Astrocyte (in vitro differentiated cells and primary cell): ENCODE results near the gene MOSMO. TPM values are rescaled to one million over a fixed set of nuclear protein-coding genes. Genes with fewer than 3 reads are reported as not detected.

Experiments
- DNase-seq: peaks from one replicate; pipeline ENCODE4 v3.0.0-alpha.2; 2010; ENCODE audit warnings: low read depth
- FAIRE-seq: peaks from 2 replicates; lab custom pipeline; 2011; peaks lifted over from hg19 to GRCh38; lab: Jason Lieb, UNC
- H2AFZ ChIP-seq: 2 replicates; pipeline ENCODE4 v1.6.0; 2012; ENCODE audit warnings: low read depth, low read length, inconsistent platforms
- H3K27ac ChIP-seq: 2 replicates; pipeline ENCODE4 v1.5.1; 2011; ENCODE audit warnings: low read depth, low read length, inconsistent platforms
- H3K27me3 ChIP-seq: 2 replicates; pipeline ENCODE4 v1.6.0; 2011; ENCODE audit warnings: low read length, inconsistent platforms; ENCODE audit not compliant: insufficient read depth
- H3K36me3 ChIP-seq: 2 replicates; pipeline ENCODE4 v1.5.1; 2011; ENCODE audit warnings: low read length, inconsistent platforms; ENCODE audit not compliant: insufficient read depth
- H3K4me1 ChIP-seq: 2 replicates; pipeline ENCODE4 v1.5.1; 2011; ENCODE audit warnings: low read length, inconsistent platforms; ENCODE audit not compliant: insufficient read depth
- H3K4me2 ChIP-seq: 2 replicates; pipeline ENCODE4 v1.6.0; 2012; ENCODE audit warnings: low read length, inconsistent platforms
- H3K4me3 ChIP-seq: 2 replicates; pipeline ENCODE4 v1.5.1; 2011; ENCODE audit warnings: low read depth, mild to moderate bottlenecking, low read length, inconsistent platforms; ENCODE audit not compliant: insufficient read depth
- H3K79me2 ChIP-seq: 2 replicates; pipeline ENCODE4 v1.6.0; 2012; ENCODE audit warnings: mild to moderate bottlenecking, low read length, inconsistent platforms; ENCODE audit not compliant: insufficient read depth
- H3K9ac ChIP-seq: 2 replicates; pipeline ENCODE4 v1.6.0; 2012; ENCODE audit warnings: mild to moderate bottlenecking, low read length, inconsistent platforms
- H3K9me3 ChIP-seq: 2 replicates; pipeline ENCODE4 v1.5.1; 2012; ENCODE audit warnings: low read depth, mild to moderate bottlenecking, low read length, inconsistent platforms; ENCODE audit not compliant: insufficient read depth
- H4K20me1 ChIP-seq: 2 replicates; pipeline ENCODE4 v1.6.0; 2012; ENCODE audit warnings: low read length, inconsistent platforms; ENCODE audit not compliant: insufficient read depth
- H3K27ac Mint-ChIP-seq: one replicate; pipeline ENCODE4 v1.8.0; 2021; ENCODE audit warnings: mild to moderate bottlenecking, mixed read lengths; ENCODE audit not compliant: unreplicated experiment
- H3K27me3 Mint-ChIP-seq: one replicate; pipeline ENCODE4 v1.8.0; 2021; ENCODE audit warnings: low read depth, mixed read lengths; ENCODE audit not compliant: unreplicated experiment
- H3K36me3 Mint-ChIP-seq: one replicate; pipeline ENCODE4 v1.8.0; 2021; ENCODE audit warnings: low read depth, mixed read lengths; ENCODE audit not compliant: unreplicated experiment
- H3K4me1 Mint-ChIP-seq: one replicate; pipeline ENCODE4 v1.8.0; 2021; ENCODE audit warnings: low read depth, mixed read lengths; ENCODE audit not compliant: unreplicated experiment
- H3K4me3 Mint-ChIP-seq: one replicate; pipeline ENCODE4 v1.8.0; 2021; ENCODE audit warnings: mild to moderate bottlenecking, moderate library complexity, mixed read lengths; ENCODE audit not compliant: unreplicated experiment
- H3K9me3 Mint-ChIP-seq: one replicate; pipeline ENCODE4 v1.8.0; 2021; ENCODE audit warnings: mild to moderate bottlenecking, mixed read lengths; ENCODE audit not compliant: unreplicated experiment
- CTCF ChIP-seq: IDR thresholded peaks from 2 replicates; pipeline ENCODE4 v1.5.1; 2011; ENCODE audit warnings: low read depth, mild to moderate bottlenecking, inconsistent platforms, low read length, moderate library complexity; ENCODE audit not compliant: insufficient read depth
- EZH2 ChIP-seq: IDR thresholded peaks from 2 replicates; pipeline ENCODE4 v1.6.1; 2012; ENCODE audit warnings: mild to moderate bottlenecking, low read length, inconsistent platforms; ENCODE audit not compliant: insufficient read depth
- total RNA-seq: library from RNA; stranded (reverse); gene quantifications from 2 replicates; pipeline ENCODE4 v1.2.1, GENCODE V29; 2021

MOSMO gene
- total RNA-seq, 1 donor from 2014 or later, result 11.5 TPM

GRCh38 chr16:21984062-21984461, 23.8 kb upstream of the MOSMO start:
- H3K9me3 ChIP-seq, result no peaks in the 10 kb centered on the region
- FAIRE-seq (no peak), DNase-seq (no peak)
- TF ChIP-seq CTCF, result no peak
- no peak for TF ChIP-seq EZH2
- H3K4me1 ChIP-seq, result no peaks in the 10 kb centered on the region
- peaks cover 16% of the 10 kb centered on the region for H4K20me1 ChIP-seq
- no peak overlapping the region for H3K4me3 Mint-ChIP-seq
- H3K27me3 ChIP-seq, result no peaks in the 10 kb centered on the region
- H3K27ac Mint-ChIP-seq, result no peak overlapping the region
- peaks cover 8% of the 10 kb centered on the region for H3K36me3 Mint-ChIP-seq
- no peak overlapping the region for H3K27ac ChIP-seq
- no peak overlapping the region for H3K4me2 ChIP-seq
- H3K9ac ChIP-seq, result no peak overlapping the region
- H3K27me3 Mint-ChIP-seq, result no peaks in the 10 kb centered on the region
- H3K9me3 Mint-ChIP-seq, result no peaks in the 10 kb centered on the region
- peaks cover 49% of the 10 kb centered on the region for H3K36me3 ChIP-seq
- no peak overlapping the region for H2AFZ ChIP-seq
- H3K79me2 ChIP-seq, result no peaks in the 10 kb centered on the region
- no peak overlapping the region for H3K4me3 ChIP-seq
- peaks cover 5% of the 10 kb centered on the region for H3K4me1 Mint-ChIP-seq

- Histone ChIP-seq H3K27me3 (no peaks in the 10 kb centered on the region), H3K4me2 (no peak overlapping the region), H3K36me3 (peaks cover 34% of the 10 kb centered on the region), H3K27ac (no peak overlapping the region), H3K4me1 (no peaks in the 10 kb centered on the region), H3K79me2 (no peaks in the 10 kb centered on the region), H3K9ac (no peak overlapping the region), H3K9me3 (no peaks in the 10 kb centered on the region), H3K4me3 (no peak overlapping the region), H4K20me1 (peaks cover 9% of the 10 kb centered on the region), H2AFZ (no peak overlapping the region)
- Mint-ChIP-seq H3K9me3 (no peaks in the 10 kb centered on the region), H3K4me3 (no peak overlapping the region), H3K36me3 (peaks cover 8% of the 10 kb centered on the region), H3K4me1 (peaks cover 5% of the 10 kb centered on the region), H3K27ac (no peak overlapping the region), H3K27me3 (no peaks in the 10 kb centered on the region)
- TF ChIP-seq EZH2 (no peak), CTCF (no peak)
- DNase-seq (no peak), FAIRE-seq (no peak)
Measured at GRCh38 chr16:21985524-21985923, 22.4 kb upstream of the MOSMO start.

- H4K20me1 ChIP-seq, result peaks cover 9% of the 10 kb centered on the region
- H2AFZ ChIP-seq, result no peak overlapping the region
- H3K9me3 ChIP-seq, result no peaks in the 10 kb centered on the region
- H3K4me2 ChIP-seq, result no peak overlapping the region
- H3K4me3 Mint-ChIP-seq, result no peak overlapping the region
- H3K4me3 ChIP-seq, result no peak overlapping the region
- H3K4me1 ChIP-seq, result no peaks in the 10 kb centered on the region
- H3K9me3 Mint-ChIP-seq, result no peaks in the 10 kb centered on the region
- H3K4me1 Mint-ChIP-seq, result peaks cover 5% of the 10 kb centered on the region
- no peak for DNase-seq
- no peak for TF ChIP-seq EZH2
- TF ChIP-seq CTCF, result no peak
- H3K9ac ChIP-seq, result no peak overlapping the region
- H3K27ac Mint-ChIP-seq, result no peak overlapping the region
- no peak for FAIRE-seq
- no peaks in the 10 kb centered on the region for H3K27me3 Mint-ChIP-seq
- H3K36me3 ChIP-seq, result peaks cover 26% of the 10 kb centered on the region
- H3K36me3 Mint-ChIP-seq, result peaks cover 8% of the 10 kb centered on the region
- H3K27ac ChIP-seq, result no peak overlapping the region
- H3K79me2 ChIP-seq, result no peaks in the 10 kb centered on the region
- H3K27me3 ChIP-seq, result no peaks in the 10 kb centered on the region
Measured at GRCh38 chr16:21986692-21987246, 21.1 kb upstream of the MOSMO start.
